ENCODE data around the gene DEPP1.

Gene DEPP1

DNA sequence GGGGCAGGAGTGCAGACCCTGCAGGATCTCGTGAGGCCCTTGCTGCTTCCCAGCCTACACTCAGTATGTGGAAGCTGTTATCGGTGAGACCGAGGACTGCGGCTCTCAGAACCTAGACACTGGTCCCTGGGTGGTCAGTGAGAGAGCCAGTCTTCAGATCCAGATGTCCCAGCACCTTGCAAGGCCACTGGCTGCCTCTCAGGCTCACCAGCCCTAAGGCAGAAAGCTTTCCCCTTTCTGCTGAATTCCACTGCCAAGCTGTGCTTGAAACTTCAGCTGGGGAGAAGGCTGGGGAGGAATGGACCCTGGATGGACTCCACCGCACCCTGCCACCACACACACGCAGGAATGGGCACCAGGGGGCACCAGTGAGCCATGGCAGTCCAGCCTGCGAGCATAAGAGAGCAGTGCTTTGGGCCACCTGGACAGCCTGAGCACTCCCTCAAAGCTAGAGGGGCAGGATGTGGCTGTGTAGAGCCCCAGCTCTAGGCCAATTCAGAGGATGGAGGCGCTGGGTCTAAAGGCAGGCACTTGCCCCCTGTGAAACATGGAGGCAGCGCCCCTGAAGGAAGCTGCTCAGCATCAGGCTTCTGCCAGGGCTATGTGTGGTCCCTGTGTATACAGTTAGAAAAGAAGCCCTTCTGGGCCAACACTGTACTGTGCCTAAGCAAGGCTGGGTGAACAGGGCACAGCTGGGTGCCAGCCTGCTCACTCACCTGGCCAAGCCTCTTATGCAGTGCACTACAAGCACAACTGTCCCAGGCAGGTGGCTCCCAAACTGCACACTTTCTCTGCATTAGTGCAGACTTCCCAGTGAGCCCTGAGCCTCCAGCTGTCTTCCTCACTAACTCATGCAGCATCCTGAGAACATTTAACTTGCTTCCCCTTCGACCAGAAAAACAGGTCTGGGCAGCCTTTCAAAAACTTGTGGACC, 45.8 kb downstream of the DEPP1 start (continued):
- TF ChIP-seq ZBTB48 (tag by site-specific recombination; IDR thresholded peaks at IDR 0.05) (no peak), ZNF596 (tag by site-specific recombination; IDR thresholded peaks at IDR 0.05) (no peak), ZFP41 (tag by site-specific recombination; IDR thresholded peaks at IDR 0.05; ENCODE audit: borderline replicate concordance) (no peak), ZNF19 (tag by site-specific recombination; IDR thresholded peaks at IDR 0.05; ENCODE audit: low read depth) (no peak)
- TF ChIP-seq, protein P1, sequence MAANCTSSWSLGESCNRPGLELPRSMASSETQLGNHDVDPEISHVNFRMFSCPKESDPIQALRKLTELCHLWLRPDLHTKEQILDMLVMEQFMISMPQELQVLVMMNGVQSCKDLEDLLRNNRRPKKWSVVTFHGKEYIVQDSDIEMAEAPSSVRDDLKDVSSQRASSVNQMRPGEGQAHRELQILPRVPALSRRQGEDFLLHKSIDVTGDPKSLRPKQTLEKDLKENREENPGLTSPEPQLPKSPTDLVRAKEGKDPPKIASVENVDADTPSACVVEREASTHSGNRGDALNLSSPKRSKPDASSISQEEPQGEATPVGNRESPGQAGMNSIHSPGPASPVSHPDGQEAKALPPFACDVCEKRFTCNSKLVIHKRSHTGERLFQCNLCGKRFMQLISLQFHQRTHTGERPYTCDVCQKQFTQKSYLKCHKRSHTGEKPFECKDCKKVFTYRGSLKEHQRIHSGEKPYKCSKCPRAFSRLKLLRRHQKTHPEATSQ (tag by site-specific recombination; IDR thresholded peaks at IDR 0.05): no peak

DNA sequence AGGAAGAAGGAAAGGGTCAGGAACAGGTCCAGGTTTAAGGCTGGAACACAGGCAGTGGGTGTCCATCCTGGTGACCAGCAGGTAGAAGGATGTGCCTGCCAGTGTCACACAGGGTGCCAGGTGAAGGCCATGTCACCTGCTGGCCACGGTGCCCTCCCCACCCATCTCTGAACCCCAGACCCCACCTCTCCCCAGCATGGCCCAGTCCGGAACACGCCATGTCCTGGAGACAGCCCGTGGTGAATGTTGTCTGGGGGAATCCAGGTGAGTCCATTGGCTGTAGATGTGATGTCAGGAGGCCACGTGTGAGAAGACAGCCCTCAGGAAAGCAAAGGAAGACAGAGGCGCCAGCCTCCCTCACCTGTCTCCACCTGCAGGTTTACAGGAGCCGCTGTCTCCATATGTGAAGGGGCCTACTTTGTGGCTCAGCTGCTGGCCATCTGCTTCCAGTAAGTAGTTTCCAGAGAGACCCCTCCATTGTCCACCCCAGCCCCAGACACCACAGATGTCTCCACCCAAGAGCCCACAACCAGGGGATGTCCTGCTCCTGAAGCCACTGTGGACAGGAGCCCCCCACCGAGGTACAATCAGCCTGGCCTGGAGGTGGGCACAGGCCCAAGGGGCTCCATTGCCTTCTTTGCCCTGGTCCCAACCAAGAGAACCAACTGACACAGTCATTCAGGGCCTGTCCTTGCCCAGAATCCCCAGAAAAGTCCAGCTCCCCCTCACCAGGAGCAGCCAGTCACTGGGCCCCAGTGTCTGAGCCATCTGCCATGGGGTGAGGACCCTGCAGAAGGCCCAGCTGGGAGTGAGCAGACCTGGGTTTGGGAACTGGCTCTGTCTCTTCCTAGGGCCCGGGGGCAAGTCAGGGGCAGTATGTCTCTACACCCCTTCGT, 46.7 kb downstream of the DEPP1 start:
- Histone ChIP-seq H3K4me3 (ENCODE audit: low read depth, low read length) (no peak overlapping the region), H3K4me1 (ENCODE audit: control insufficient read depth, insufficient read depth, low read length) (no peaks in the 10 kb centered on the region; the same call in 1 of the 2 replicates), H3K36me3 (ENCODE audit: control insufficient read depth in 2 of 2, insufficient read depth in 1 of 2, low read length in 2 of 2) (no peaks in the 10 kb centered on the region), H3K9me3 (ENCODE audit: control insufficient read depth, insufficient read depth, low read depth, low read length) (no peaks in the 10 kb centered on the region), H3K27ac (ENCODE audit: extremely low read depth, low read depth, low read length) (no peak overlapping the region)
- ChIA-PET CTCF (interaction anchor here (0.6 to 3.4 kb wide), 20 partner anchors 10 to 81 kb away, joined by 3 to 15 read pairs (median 4); partner anchors contain the start of gene DEPP1), POLR2A (interaction anchor here (1.4 kb wide), 1 partner anchor 47 kb away, joined by 4 read pairs; the partner anchor contains the start of gene DEPP1)
- no peak for TF ChIP-seq ZNF776 (tag by site-specific recombination; IDR thresholded peaks at IDR 0.05; ENCODE audit: borderline replicate concordance)
- TF ChIP-seq ZNF335 (tag by site-specific recombination; conservative IDR thresholded peaks at IDR 0.05): no peak
- no peak for TF ChIP-seq ZNF211 (tag by site-specific recombination; IDR thresholded peaks at IDR 0.05; ENCODE audit: low read depth)
- TF ChIP-seq ZNF560 (tag by site-specific recombination; IDR thresholded peaks at IDR 0.05; ENCODE audit: borderline replicate concordance): no peak
- TF ChIP-seq ZNF785 (tag by site-specific recombination; IDR thresholded peaks at IDR 0.05): no peak
- TF ChIP-seq BCL11B (tag by site-specific recombination; IDR thresholded peaks at IDR 0.05; ENCODE audit: low read depth): no peak
- TF ChIP-seq ZNF510 (tag by site-specific recombination; IDR thresholded peaks at IDR 0.05; ENCODE audit: insufficient replicate concordance): no peak
- no peak for TF ChIP-seq ZNF600 (tag by site-specific recombination; IDR thresholded peaks at IDR 0.05)
- no peak for TF ChIP-seq ZNF501 (tag by site-specific recombination; IDR thresholded peaks at IDR 0.05)

DNA sequence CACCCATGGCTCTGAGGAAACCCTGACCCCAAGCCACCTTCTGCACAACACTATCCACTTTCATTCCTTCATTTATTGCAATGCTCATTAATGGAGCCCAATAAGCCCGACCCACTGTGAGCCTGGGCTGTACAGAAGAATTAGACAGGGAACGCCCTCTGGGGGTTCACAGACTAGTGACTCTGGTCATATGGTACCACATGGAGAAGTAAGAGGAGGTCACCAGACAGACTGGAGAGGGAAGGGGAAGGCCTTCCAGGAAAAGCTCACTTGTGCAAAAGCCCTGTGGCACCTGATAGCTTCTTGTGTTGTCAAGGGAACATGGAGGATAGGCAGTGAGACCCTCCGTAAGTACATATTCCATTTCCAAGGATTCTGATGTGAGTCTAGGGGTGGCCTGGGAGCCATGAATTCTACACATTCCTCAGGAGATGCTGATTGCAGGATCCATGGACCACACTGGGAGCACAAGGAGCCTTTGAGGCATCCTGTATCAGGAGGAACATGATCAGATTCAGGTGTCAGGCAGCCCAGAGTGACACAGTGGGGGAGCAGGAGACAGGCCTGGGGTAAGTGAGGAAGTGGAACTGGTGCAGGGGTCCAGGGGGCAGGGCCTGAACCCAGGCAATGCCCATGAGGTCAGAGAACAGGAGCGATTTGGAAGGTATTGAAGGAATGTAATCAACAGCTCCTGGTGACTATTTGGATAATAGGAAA, 47.5 kb downstream of the DEPP1 start:
- TF ChIP-seq ZNF48 (tag by site-specific recombination; IDR thresholded peaks at IDR 0.05) (no peak), ZNF623 (tag by site-specific recombination; IDR thresholded peaks at IDR 0.05) (peak; percentile 35)
- TF ChIP-seq, protein P2, sequence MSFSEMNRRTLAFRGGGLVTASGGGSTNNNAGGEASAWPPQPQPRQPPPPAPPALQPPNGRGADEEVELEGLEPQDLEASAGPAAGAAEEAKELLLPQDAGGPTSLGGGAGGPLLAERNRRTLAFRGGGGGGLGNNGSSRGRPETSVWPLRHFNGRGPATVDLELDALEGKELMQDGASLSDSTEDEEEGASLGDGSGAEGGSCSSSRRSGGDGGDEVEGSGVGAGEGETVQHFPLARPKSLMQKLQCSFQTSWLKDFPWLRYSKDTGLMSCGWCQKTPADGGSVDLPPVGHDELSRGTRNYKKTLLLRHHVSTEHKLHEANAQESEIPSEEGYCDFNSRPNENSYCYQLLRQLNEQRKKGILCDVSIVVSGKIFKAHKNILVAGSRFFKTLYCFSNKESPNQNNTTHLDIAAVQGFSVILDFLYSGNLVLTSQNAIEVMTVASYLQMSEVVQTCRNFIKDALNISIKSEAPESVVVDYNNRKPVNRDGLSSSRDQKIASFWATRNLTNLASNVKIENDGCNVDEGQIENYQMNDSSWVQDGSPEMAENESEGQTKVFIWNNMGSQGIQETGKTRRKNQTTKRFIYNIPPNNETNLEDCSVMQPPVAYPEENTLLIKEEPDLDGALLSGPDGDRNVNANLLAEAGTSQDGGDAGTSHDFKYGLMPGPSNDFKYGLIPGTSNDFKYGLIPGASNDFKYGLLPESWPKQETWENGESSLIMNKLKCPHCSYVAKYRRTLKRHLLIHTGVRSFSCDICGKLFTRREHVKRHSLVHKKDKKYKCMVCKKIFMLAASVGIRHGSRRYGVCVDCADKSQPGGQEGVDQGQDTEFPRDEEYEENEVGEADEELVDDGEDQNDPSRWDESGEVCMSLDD (tag by site-specific recombination; IDR thresholded peaks at IDR 0.05): no peak
- Histone ChIP-seq H3K27ac (ENCODE audit: extremely low read depth, low read depth, low read length) (no peak overlapping the region), H3K36me3 (ENCODE audit: control insufficient read depth in 2 of 2, insufficient read depth in 1 of 2, low read length in 2 of 2) (no peaks in the 10 kb centered on the region), H3K9me3 (ENCODE audit: control insufficient read depth, insufficient read depth, low read depth, low read length) (no peaks in the 10 kb centered on the region), H3K4me3 (ENCODE audit: low read depth, low read length) (no peak overlapping the region), H3K4me1 (ENCODE audit: control insufficient read depth, insufficient read depth, low read length) (no peaks in the 10 kb centered on the region; the same call in 1 of the 2 replicates)
- CTCF ChIA-PET: interaction anchor here (0.6 to 3.4 kb wide), 6 partner anchors 13 to 77 kb away, joined by 3 to 15 read pairs (median 8); no protein-coding TSS in a partner anchor
- POLR2A ChIA-PET: no interaction called here
